IPS DF 4.7 (cell line): Measurements from ENCODE around the gene TC2N.
"Not testable (repeated sequence)": the region's sequence is repeated elsewhere in the genome, so short reads cannot be mapped to it uniquely, and the experiment has no call there.

Experiments
- DNase-seq: peaks from one replicate; pipeline ENCODE4 v3.0.0-alpha.2; 2013; ENCODE audit warnings: low spot score; ENCODE audit errors: extremely low read depth

The TC2N gene

GRCh38 chr14:91835197-91835919, 32.0 kb downstream of the TC2N start:
- DNase-seq: no peak

DNA sequence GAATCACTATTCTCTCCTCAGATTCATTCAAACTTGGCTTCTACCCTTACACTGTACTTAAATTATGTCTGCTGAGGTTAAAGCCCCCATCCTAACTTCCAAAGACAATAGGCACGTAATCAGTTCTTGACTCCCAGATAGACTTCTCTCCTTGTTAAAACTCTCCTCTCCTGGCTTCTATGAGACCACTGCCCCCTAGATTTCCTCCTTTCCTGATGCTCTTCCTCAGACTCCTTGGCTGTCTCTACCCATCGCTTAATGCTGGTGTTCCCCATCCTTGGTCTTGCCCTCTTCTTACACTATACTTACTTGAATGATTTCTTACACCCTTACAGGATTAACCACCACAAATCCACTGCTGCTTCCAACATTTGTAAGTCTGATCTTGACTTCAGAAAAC, 32.8 kb downstream of the TC2N start:
- no peak for DNase-seq

DNA sequence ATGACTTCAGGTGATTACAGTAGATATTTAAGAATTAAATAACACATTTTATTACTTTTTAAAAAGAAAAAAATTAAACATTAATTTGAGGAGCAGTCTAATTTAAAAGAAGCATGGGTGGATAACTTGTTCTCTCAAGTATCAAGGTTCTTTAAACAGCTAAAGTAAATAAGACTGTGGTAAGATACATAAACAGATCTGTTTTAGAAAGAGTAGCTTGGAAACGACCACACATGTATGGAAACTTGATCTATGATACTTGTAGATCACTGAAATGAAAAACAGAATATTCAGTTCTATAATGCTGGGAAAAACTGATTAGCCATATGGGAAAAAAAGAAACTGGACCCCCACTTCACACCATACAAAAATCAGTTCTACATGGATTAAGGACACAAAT, 36.0 kb downstream of the TC2N start:
- no peak for DNase-seq

GRCh38 chr14:91830777-91831176, 36.6 kb downstream of the TC2N start:
- peak; percentile 60 for DNase-seq

DNA sequence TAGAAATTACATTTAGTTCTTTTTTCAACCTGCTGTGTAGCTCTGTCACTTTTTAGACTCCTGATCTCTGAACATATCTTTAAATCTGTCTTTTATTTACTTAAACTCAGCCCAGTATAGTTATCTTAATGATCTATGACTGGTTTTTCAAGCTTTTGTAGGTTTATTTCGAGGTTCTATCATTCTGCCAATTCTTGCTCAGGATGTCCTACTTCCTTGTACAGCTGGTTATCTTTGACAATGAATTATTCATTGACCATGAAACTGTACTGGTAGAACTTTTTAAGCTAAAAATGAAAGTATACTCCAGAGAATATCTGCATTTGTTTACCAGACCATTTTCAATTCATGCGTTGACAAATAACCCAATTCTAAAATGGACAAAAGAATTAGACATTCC, 37.8 kb downstream of the TC2N start:
- no peak for DNase-seq

DNA sequence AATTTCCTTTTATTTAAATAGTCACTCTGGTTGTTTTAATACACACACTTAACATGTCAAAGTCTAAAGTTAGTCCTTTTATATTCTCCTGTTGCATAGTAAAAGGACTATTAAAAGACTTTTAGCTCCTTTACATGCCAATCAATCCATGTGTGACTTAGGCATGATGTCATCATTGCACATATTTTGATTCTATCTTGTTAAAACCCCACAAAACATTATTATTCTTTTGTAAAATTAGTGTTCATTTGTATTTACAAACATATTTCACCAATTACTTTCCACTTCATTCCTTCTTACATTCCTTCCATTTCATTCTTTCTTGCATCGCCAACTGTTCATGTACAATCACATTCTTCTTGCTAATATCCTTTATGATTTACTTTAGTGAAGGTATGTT, 39.6 kb downstream of the TC2N start:
- no peak for DNase-seq

GRCh38 chr14:91817566-91818325, 49.6 kb downstream of the TC2N start:
- DNase-seq: no peak

- DNase-seq: no peak
Observed at GRCh38 chr14:91814317-91814716, 53.0 kb downstream of the TC2N start.

GRCh38 chr14:91810699-91811098, 56.6 kb downstream of the TC2N start:
- DNase-seq: no peak

DNA sequence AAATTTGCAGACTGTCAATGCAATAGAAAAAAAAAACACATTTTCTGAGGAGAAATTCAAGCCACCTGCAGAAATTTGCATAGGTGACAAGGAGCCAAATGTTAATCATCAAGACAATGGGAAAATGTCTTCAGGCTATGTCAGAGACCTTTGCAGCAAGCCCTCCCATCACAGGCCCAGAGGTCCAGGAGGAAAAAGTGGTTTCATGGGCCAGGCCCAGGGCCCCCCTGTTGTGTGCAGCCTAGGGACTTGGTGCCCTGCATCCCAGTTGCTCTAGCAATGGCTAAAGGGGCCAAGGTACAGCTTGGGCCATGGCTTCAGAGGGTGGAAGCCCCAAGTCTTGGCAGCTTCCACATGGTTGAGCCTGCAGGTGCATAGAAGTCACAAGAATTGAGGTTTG, 60.6 kb downstream of the TC2N start:
- DNase-seq: no peak

DNA sequence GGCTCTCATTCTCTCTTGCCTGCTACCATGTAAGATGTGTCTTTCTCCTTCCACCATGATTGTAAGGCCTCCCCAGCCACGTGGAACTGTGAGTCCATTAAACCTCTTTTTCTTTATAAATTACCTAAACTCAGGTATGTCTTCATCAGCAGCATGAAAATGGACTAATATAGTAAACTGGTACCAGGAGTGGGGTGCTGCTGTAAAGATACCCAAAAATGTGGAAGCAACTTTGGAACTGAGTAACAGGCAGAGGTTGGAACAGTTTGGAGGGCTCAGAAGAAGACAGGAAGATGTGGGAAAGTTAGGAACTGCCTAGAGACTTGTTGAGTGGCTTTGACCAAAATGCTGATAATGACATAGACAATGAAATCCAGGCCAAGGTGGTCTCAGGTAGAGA, 61.2 kb downstream of the TC2N start:
- DNase-seq: not testable (repeated sequence)

GRCh38 chr14:91805659-91806058, 61.7 kb downstream of the TC2N start:
- no peak for DNase-seq

DNA sequence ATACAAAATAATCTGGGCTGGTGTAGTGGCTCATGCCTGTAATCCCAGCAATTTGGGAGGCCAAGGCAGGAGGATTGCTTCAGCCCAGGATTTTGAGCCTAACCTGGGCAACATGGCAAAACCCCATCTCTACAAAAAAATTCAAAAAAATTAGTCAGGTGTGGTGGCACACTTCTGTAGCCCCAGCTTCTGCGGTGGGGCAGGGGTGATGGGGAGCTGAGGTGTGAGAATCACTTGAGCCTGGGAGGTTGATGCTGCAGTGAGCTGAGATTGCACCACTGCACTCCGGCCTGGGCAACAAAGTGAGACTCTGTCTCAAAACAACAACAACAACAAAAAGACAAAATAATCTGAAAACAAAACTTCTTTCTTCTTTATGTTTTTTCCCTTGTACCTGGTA, 66.0 kb downstream of the TC2N start:
- DNase-seq: no peak

DNA sequence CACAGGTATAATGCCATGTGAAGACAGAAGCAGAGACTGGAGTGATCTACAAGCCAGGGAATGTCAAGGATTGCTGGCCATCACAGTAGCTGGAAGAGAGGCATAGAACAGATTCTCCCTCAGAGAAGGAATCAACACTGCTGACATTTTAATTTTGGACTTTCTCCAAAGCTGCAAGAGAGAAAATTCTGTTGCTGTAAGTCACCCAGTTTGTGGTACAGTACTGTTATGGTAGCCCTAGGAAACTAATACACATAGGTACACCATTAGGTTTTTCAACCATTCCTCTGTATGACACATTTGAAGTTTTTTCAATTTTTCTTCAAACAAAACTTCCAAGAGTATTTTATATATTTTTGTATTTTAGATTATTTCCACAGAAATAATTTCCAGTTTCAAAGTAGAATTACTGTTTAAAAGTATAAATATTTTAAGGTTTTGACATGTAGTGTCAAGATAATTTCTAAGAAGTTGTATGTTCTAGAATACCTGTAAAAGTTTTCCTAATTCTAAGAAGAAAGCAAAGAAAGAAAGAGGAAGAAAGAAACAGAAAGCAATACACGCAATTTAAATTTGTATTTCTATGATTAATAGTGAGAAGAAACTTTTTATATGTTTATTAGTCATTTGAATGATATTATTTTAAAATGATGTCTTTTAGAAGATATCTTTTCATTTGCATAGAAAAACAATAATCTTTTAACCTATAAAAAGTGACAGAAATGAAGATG, 70.6 kb downstream of the TC2N start:
- no peak for DNase-seq

GRCh38 chr14:91793704-91794103, 73.6 kb downstream of the TC2N start:
- DNase-seq: no peak

DNA sequence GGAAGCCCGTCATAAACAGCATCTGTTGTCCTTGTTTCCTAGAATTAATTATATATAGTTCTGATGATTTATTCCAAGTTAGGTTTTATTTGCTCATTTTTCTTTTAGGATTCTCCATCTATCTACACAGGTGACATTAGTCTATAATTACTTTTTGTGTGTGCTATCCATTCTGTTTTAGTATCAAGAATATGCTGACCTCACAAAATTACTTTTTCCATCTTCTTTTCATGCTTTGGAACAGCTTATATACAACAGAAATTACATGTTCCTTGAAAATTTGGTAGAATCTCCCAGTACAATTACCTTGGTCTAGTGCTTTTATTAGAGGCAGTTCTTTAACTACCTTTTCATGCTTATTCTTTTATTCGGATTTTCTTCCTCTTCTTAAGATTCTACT, 81.1 kb downstream of the TC2N start:
- no peak for DNase-seq

GRCh38 chr14:91780452-91780851, 86.9 kb downstream of the TC2N start:
- no peak for DNase-seq

DNA sequence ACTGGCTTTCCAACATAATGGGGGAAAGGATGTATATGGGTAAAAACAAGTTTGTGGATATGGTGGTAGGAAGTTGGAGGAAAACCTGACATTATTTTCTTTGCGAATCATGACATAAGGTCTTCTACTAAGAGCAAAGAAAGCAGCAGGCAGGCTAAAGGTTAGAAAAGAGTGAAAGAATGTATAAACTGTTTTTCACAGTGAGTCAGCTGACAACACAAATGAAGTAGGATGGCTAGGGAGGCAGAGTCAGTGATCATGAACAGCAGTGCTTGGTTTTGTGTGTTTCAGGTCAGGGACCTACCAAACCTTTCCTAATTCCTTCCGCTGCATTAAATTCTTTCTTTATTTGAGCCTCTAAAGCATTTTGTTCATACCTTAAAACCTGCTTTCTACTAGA, 89.1 kb downstream of the TC2N start:
- no peak for DNase-seq

- DNase-seq: no peak
Observed at GRCh38 chr14:91774140-91775096, 92.9 kb downstream of the TC2N start.

DNA sequence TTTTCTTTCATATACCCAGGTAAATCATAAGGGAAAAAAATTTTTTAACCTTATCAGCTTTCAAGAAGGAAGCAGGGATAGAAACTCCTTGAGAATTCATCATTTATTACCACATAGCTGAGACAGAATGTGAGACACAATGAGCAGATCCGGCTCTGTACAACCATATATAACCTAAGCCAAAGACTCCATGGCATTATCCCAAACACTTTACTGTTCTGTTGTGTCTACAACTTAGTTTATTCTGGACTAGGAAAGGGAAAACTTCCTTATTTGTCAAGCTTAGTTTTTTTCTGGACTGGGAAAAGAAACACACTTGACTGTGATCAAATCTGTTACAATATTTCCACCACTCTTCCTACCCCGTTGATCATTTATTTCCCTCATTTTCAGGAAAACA, 97.2 kb downstream of the TC2N start:
- no peak for DNase-seq

- DNase-seq: no peak
Observed at GRCh38 chr14:91755570-91756295, 111.6 kb downstream of the TC2N start.
